GM12878 (cell line): Measurements from ENCODE around the gene NDUFB7.

Experiments used
- BRCA1 ChIP-seq: IDR thresholded peaks from 2 replicates; pipeline ENCODE4 v1.6.1; 2011; ENCODE audit warnings: low read depth, low read length, improper control_type of control experiment
- EZH2 ChIP-seq: IDR thresholded peaks from 2 replicates; pipeline ENCODE4 v1.6.1; 2012; ENCODE audit warnings: low read depth, mild to moderate bottlenecking, control low read depth, inconsistent platforms, low read length, borderline replicate concordance; ENCODE audit not compliant: control insufficient read depth
- MXI1 ChIP-seq: fragments of 150-350 bp; IDR thresholded peaks from 2 replicates; pipeline ENCODE4 v1.6.1; 2011; ENCODE audit warnings: low read depth, mild to moderate bottlenecking, inconsistent platforms, low read length, improper control_type of control experiment
- SP1 ChIP-seq: IDR thresholded peaks from one replicate; pipeline ENCODE4 v1.6.1; 2011; ENCODE audit warnings: low read depth, low read length
- STAT3 ChIP-seq: IDR thresholded peaks from 2 replicates; pipeline ENCODE4 v1.6.1; 2011; ENCODE audit warnings: low read depth, low read length, improper control_type of control experiment
- ZNF24 ChIP-seq: fragments of 450-650 bp; IDR thresholded peaks from 2 replicates; pipeline ENCODE4 v1.6.1; 2017; ENCODE audit warnings: antibody characterized with exemption, mild to moderate bottlenecking
- TF ChIP-seq, protein P1 (sequence below), 3 experiments: IDR thresholded peaks in 2 of 3; conservative IDR thresholded peaks in 1 of 3; 2 replicates each; pipeline ENCODE4 v1.5.1; 2011; ENCODE audit warnings: low read depth in 3 of 3, low read length in 3 of 3, mild to moderate bottlenecking in 3 of 3, control low read depth in 2 of 3, moderate library complexity in 2 of 3, inconsistent platforms in 1 of 3, mixed read lengths in 1 of 3; ENCODE audit not compliant: control insufficient read depth in 2 of 3, insufficient read depth in 1 of 3; ENCODE audit errors: extremely low read depth in 1 of 3

GRCh38 chr19:14565298-14565679 is 6.6 kb downstream of the NDUFB7 start:
- no peak for TF ChIP-seq MXI1
- no peak for TF ChIP-seq ZNF24
- TF ChIP-seq SP1, result no peak
- TF ChIP-seq BRCA1, result no peak
- TF ChIP-seq EZH2, result no peak
- no peak for TF ChIP-seq STAT3
- TF ChIP-seq, protein P1, sequence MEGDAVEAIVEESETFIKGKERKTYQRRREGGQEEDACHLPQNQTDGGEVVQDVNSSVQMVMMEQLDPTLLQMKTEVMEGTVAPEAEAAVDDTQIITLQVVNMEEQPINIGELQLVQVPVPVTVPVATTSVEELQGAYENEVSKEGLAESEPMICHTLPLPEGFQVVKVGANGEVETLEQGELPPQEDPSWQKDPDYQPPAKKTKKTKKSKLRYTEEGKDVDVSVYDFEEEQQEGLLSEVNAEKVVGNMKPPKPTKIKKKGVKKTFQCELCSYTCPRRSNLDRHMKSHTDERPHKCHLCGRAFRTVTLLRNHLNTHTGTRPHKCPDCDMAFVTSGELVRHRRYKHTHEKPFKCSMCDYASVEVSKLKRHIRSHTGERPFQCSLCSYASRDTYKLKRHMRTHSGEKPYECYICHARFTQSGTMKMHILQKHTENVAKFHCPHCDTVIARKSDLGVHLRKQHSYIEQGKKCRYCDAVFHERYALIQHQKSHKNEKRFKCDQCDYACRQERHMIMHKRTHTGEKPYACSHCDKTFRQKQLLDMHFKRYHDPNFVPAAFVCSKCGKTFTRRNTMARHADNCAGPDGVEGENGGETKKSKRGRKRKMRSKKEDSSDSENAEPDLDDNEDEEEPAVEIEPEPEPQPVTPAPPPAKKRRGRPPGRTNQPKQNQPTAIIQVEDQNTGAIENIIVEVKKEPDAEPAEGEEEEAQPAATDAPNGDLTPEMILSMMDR (IDR thresholded peaks at IDR 0.05 in 2 of 3, conservative IDR thresholded peaks at IDR 0.05 in 1 of 3; ENCODE audit: control insufficient read depth in 2 of 3, extremely low read depth in 1 of 3, insufficient read depth in 1 of 3, low read depth in 3 of 3, low read length in 3 of 3), result no peak
